ENCODE data around the gene MCTP2. TPM values are rescaled to one million over a fixed set of nuclear protein-coding genes. Genes with fewer than 3 reads are reported as not detected.

MCTP2 gene
- total and polyA plus RNA-seq, 9 of the 15 experiments (the other 6 are each of a cell fraction or from before 2014, with no cell fraction given): 0.07 TPM; not detected in 8

GRCh38 chr15:94238539-94239118, 7.3 kb downstream of the MCTP2 start:
- Histone ChIP-seq H3K9me3 (replicated peaks; ENCODE audit: control insufficient read depth, insufficient read depth, low read depth, low read length) (0 out of 2 replicates have a peak, but pooled peaks cover 2% of the 10 kb centered on the region), H3K9me1 (ENCODE audit: control insufficient read depth, insufficient read depth, low read length) (no peaks in the 10 kb centered on the region), H3K4me3 (no peak overlapping the region), H3K4me1 (replicated peaks in 1 of 2; ENCODE audit: control insufficient read depth in 2 of 2, insufficient read depth in 2 of 2, low read length in 2 of 2) (no peaks in the 10 kb centered on the region), H3K9ac (ENCODE audit: insufficient read depth in 1 of 2, low read depth in 2 of 2, low read length in 2 of 2) (no peak overlapping the region), H3K4me2 (ENCODE audit: insufficient read depth, low read length) (no peak overlapping the region), H3K36me3 (ENCODE audit: control insufficient read depth, insufficient read depth, low read length) (no peaks in the 10 kb centered on the region), H2AFZ (ENCODE audit: low read depth, low read length) (no peak overlapping the region), H3K27me3 (ENCODE audit: control insufficient read depth in 2 of 2, insufficient read depth in 2 of 2, low read length in 2 of 2) (no peaks in the 10 kb centered on the region), H3K27ac (ENCODE audit: extremely low read depth, low read depth, low read length) (no peak overlapping the region), H4K20me1 (replicated peaks; ENCODE audit: control insufficient read depth, insufficient read depth, low read length) (no peaks in the 10 kb centered on the region), H3K79me2 (ENCODE audit: control insufficient read depth, insufficient read depth, low read length) (no peaks in the 10 kb centered on the region)
- whole genome bisulfite sequencing (ENCODE audit: insufficient coverage, low coverage, missing lambda C conversion rate): 0% methylated on average over 3 of the region's 4 CpGs
- in situ Hi-C loops (cut with MboI): no loop called here
- no TSS peak for BruUV-seq (replicated peaks)
- ATAC-seq: no peak
- ChIA-PET CTCF (ENCODE audit: low intra/inter-chr PET ratio) (no interaction called here), POLR2A (no interaction called here)
- no peak for DNase-seq (ENCODE audit: extremely low read depth in 1 of 4, low spot score in 3 of 4)
- intact Hi-C loops (cut with micrococcal nuclease): no loop called here
- no peak for FAIRE-seq
- no peak for TF ChIP-seq PRMT5 (CRISPR knock-in tag; IDR thresholded peaks at IDR 0.05)
- TF ChIP-seq ZZZ3 (IDR thresholded peaks at IDR 0.05): no peak
- TF ChIP-seq FOXA1 (IDR thresholded peaks at IDR 0.05; ENCODE audit: borderline replicate concordance): no peak
- TF ChIP-seq STAT5B (CRISPR knock-in tag; IDR thresholded peaks at IDR 0.05): no peak
- no peak for TF ChIP-seq TAF15 (IDR thresholded peaks at IDR 0.05; ENCODE audit: low read depth, low read length)
- TF ChIP-seq ZNF311 (CRISPR knock-in tag; IDR thresholded peaks at IDR 0.05): no peak
- TF ChIP-seq CBFA2T3 (IDR thresholded peaks at IDR 0.05): no peak
- no peak for TF ChIP-seq HDGF (IDR thresholded peaks at IDR 0.05)
- no peak for TF ChIP-seq MXI1 (IDR thresholded peaks at IDR 0.05; ENCODE audit: low read depth, low read length)
- no peak for TF ChIP-seq PPARD (CRISPR knock-in tag; IDR thresholded peaks at IDR 0.05)
- TF ChIP-seq POLR3G (IDR thresholded peaks at IDR 0.05; ENCODE audit: extremely low read depth, insufficient read length, insufficient replicate concordance): no peak
- TF ChIP-seq CCAR2 (IDR thresholded peaks at IDR 0.05; ENCODE audit: low read depth, low read length): no peak
- no peak for TF ChIP-seq ZNF175 (CRISPR knock-in tag; IDR thresholded peaks at IDR 0.05; ENCODE audit: low read depth)
- no peak for TF ChIP-seq ZBTB12 (CRISPR knock-in tag; IDR thresholded peaks at IDR 0.05)

Data from K562 (cell line).